HT-29 (cell line): ENCODE results near the gene ACVRL1. TPM values are rescaled to one million over a fixed set of nuclear protein-coding genes. Genes with fewer than 3 reads are reported as not detected.
A peak's percentile ranks its signal among the peaks of the same experiment; 100 is the strongest.

Experiments used
- DNase-seq: peaks from one replicate; pipeline ENCODE4 v3.0.0-alpha.2; 2015; ENCODE audit warnings: low spot score
- total RNA-seq: library from RNA; depleted of rRNA; stranded (reverse); fragments of >200 nt; shearing (Covaris generic); gene quantifications from 2 replicates; pipeline ENCODE4 v1.2.3, GENCODE V29; 2014

The ACVRL1 gene
- total RNA-seq, 1 experiment from 2014 or later, result not detected

- DNase-seq, result no peak
These were observed 34.8 kb downstream of the ACVRL1 start for GRCh38 chr12:51942056-51942455.

- no peak for DNase-seq
These were observed 35.2 kb downstream of the ACVRL1 start for GRCh38 chr12:51942501-51943000.

- no peak for DNase-seq
These were observed 36.0 kb downstream of the ACVRL1 start for GRCh38 chr12:51943346-51943745.

GRCh38 chr12:51944608-51945233 lies 37.4 kb downstream of the ACVRL1 start:
- DNase-seq, result no peak

- no peak for DNase-seq
These were observed 40.1 kb downstream of the ACVRL1 start for GRCh38 chr12:51947246-51947996.

GRCh38 chr12:51948066-51948465 lies 40.8 kb downstream of the ACVRL1 start:
- no peak for DNase-seq

GRCh38 chr12:51949342-51950030 lies 42.2 kb downstream of the ACVRL1 start:
- no peak for DNase-seq

- DNase-seq, result no peak
These were observed 43.4 kb downstream of the ACVRL1 start for GRCh38 chr12:51950682-51951198.

GRCh38 chr12:51951199-51951842 lies 44.0 kb downstream of the ACVRL1 start, which contains the start of gene ACVR1B:
Gene ACVR1B (plus strand): TSS chr12:51951699. CDS start chr12:51951744, 45 bp downstream.
- DNase-seq, result peak; percentile 74

- peak; percentile 26 for DNase-seq
These were observed 44.8 kb downstream of the ACVRL1 start for GRCh38 chr12:51951843-51952722.

- no peak for DNase-seq
These were observed 45.8 kb downstream of the ACVRL1 start for GRCh38 chr12:51953089-51953488.

- DNase-seq, result no peak
These were observed 46.6 kb downstream of the ACVRL1 start for GRCh38 chr12:51953864-51954263.

- peak; percentile 72 for DNase-seq
These were observed 47.5 kb downstream of the ACVRL1 start for GRCh38 chr12:51954561-51955361.

GRCh38 chr12:51955702-51956101 lies 48.4 kb downstream of the ACVRL1 start:
- DNase-seq, result no peak

- DNase-seq, result no peak
These were observed 51.2 kb downstream of the ACVRL1 start for GRCh38 chr12:51958542-51958941.

- DNase-seq, result no peak
These were observed 51.9 kb downstream of the ACVRL1 start for GRCh38 chr12:51959211-51959610.

- no peak for DNase-seq
These were observed 52.6 kb downstream of the ACVRL1 start for GRCh38 chr12:51959921-51960320.

- DNase-seq, result no peak
These were observed 53.2 kb downstream of the ACVRL1 start for GRCh38 chr12:51960488-51960887.

- DNase-seq, result no peak
These were observed 53.6 kb downstream of the ACVRL1 start for GRCh38 chr12:51960890-51961289.

- DNase-seq, result peak; percentile 88
These were observed 54.5 kb downstream of the ACVRL1 start for GRCh38 chr12:51961834-51962233.
